ENCODE measurements around the gene MYL2.

The MYL2 gene

GRCh38 chr12:110929818-110930217 is 9.4 kb upstream of the MYL2 start:
- TF ChIP-seq, protein P1, sequence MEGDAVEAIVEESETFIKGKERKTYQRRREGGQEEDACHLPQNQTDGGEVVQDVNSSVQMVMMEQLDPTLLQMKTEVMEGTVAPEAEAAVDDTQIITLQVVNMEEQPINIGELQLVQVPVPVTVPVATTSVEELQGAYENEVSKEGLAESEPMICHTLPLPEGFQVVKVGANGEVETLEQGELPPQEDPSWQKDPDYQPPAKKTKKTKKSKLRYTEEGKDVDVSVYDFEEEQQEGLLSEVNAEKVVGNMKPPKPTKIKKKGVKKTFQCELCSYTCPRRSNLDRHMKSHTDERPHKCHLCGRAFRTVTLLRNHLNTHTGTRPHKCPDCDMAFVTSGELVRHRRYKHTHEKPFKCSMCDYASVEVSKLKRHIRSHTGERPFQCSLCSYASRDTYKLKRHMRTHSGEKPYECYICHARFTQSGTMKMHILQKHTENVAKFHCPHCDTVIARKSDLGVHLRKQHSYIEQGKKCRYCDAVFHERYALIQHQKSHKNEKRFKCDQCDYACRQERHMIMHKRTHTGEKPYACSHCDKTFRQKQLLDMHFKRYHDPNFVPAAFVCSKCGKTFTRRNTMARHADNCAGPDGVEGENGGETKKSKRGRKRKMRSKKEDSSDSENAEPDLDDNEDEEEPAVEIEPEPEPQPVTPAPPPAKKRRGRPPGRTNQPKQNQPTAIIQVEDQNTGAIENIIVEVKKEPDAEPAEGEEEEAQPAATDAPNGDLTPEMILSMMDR (IDR thresholded peaks at IDR 0.05; ENCODE audit: extremely low read depth, missing control alignments), result no peak
- DNase-seq (ENCODE audit: low spot score), result no peak

GRCh38 chr12:110928700-110929099 is 8.3 kb upstream of the MYL2 start:
- TF ChIP-seq, protein P1 (IDR thresholded peaks at IDR 0.05; ENCODE audit: extremely low read depth, missing control alignments), result no peak
- no peak for DNase-seq (ENCODE audit: low spot score)

- no peak for DNase-seq (ENCODE audit: low spot score)
These were observed 7.2 kb upstream of the MYL2 start for GRCh38 chr12:110927546-110927945.

DNA sequence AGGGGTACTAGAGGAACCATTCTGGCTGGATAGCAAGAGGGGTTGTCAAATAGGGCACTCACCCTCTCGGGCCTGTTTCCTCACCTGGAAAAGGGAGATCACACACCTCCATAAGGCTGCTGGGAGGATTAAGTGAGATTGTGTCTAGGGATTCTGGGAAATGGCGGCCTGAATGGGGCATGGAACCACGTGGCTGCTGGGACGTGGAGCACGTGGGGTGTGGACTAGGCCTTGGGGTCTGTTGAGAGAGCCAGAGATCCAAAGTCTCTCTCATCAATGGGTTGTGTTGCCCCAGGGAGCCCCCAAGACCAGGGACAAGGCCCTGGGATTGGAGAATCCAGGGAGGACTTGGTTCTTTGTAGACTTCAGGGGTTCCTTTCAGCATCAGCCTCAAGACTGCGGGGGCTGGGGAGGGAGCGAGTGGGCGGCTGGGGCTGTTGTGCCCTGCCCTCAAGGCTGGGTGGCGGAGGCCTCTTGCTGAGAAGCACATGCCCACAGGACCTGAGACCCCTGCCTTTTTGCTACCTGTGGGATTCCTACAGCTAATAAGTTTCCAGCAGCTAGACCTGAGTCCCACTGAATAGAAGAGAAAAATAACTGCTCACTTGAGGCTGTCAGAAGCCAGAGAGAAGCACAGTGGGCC is 3.4 kb upstream of the MYL2 start:
- DNase-seq (ENCODE audit: low spot score), result no peak
- TF ChIP-seq, protein P1 (IDR thresholded peaks at IDR 0.05; ENCODE audit: extremely low read depth, missing control alignments), result no peak

More at GRCh38 chr12:110927546-110927945, 7.2 kb upstream of the MYL2 start:
- TF ChIP-seq, protein P1 (IDR thresholded peaks at IDR 0.05; ENCODE audit: extremely low read depth, missing control alignments), result no peak

- TF ChIP-seq, protein P1 (IDR thresholded peaks at IDR 0.05; ENCODE audit: extremely low read depth, missing control alignments), result no peak
- no peak for DNase-seq (ENCODE audit: low spot score)
These were observed 2.8 kb upstream of the MYL2 start for GRCh38 chr12:110923192-110923591.

DNA sequence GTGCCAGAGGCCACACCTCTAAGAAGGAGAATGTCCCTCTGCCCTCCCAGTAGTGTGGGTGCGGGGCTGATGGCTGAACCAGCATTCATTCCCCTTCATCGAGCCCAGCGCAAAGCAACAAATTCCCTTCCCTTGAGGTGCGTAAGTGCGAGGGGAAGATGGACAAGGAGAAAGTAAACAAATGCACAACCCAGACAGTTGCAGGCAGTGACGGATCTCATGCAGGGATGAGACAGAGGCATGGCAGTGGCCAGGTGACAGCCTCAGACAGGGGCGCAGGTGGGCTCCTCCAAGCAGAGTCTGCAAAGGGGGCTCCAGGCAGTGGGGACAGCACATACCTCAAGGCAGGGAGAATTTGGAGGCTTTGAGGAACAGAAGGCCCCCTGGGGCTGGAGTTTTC is 2.3 kb upstream of the MYL2 start:
- no peak for DNase-seq (ENCODE audit: low spot score)
- TF ChIP-seq, protein P1 (IDR thresholded peaks at IDR 0.05; ENCODE audit: extremely low read depth, missing control alignments), result no peak

- TF ChIP-seq, protein P1 (IDR thresholded peaks at IDR 0.05; ENCODE audit: extremely low read depth, missing control alignments), result no peak
- DNase-seq (ENCODE audit: low spot score), result no peak
These were observed 883 bp upstream of the MYL2 start for GRCh38 chr12:110921262-110921661.
